ENCODE results near the gene RIPK3.

Gene RIPK3

DNA sequence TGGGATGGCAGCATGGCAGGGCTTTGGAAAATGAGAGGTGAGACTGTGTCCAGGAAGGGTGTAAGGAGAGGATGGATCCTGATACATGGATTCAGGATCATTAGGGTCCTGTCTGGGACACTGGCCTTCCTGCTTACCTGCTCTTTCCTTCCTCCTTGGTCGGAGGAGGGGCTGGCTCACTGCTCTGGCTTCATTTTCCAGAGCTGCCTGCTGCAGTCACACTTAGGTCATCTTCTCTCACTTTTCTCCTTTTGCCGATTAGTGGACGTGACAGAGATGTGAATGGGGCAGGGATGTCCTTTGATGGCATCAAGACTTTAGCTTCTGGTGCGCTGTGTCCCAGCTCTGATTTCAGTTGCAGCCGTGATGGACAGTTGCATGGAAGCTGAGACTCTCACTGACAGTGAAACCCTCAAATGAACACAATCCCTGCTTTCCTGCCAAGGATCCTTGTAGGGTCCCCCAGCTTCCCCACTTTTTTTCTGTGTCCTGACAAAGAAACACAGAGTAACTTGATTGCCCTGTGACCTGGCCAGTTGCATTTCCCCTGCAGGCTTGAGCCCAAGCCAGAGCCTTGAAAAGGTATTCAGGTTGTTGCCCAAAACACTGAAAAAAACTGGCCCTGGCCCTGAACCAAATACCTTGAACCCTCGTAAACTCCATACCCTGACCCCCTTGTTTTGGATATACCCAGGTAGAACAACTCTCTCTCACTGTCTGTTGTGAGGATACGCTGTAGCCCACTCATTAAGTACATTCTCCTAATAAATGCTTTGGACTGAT is 31.3 kb downstream of the RIPK3 start:
- in situ Hi-C loops (cut with MboI; ENCODE audit: low sequenced_read_pairs), result no loop called here

DNA sequence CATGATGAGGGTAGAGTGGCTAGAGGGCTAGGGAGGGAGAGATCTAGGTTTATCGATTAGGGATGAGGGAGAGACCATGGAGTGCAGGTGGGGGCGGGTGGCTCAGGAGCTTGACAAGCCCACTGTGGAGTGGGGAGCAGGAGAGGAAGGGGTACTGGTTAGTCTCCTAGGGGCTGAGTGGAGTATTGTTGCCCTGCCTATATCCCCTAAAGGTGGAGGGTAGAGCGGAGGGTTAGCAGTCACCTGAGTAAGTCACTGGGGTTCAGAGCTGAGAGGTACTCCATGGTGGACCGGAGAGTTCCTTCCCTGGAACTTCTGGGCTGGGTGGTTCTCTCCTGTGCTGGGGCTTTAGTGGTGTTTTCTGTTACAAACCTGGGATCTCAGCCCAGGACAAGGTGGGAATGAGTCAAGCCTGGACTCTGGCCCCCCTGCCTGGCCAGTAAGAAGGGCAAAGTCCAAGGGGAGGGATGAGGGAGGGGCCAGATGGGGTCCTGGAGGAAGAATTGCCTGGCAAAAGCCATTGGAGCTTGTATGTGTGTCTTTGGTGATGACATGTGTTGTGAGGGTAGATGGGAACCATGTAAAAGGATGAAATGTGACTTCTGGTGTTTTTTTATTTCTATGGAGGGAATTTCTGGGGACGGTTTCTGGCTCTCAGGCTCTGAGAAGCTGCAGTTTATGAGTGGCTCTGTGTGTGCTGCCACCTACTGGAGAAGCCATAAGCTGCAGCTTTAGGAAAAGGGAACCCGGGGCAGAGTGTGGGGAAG is 32.0 kb downstream of the RIPK3 start, which contains the start of gene CIDEB:
TSS of gene CIDEB (minus strand) at position 403 of the 767 bp plus-strand sequence. CDS start at position 284, 119 bp downstream.
- in situ Hi-C loops (cut with MboI; ENCODE audit: low sequenced_read_pairs), result no loop called here

DNA sequence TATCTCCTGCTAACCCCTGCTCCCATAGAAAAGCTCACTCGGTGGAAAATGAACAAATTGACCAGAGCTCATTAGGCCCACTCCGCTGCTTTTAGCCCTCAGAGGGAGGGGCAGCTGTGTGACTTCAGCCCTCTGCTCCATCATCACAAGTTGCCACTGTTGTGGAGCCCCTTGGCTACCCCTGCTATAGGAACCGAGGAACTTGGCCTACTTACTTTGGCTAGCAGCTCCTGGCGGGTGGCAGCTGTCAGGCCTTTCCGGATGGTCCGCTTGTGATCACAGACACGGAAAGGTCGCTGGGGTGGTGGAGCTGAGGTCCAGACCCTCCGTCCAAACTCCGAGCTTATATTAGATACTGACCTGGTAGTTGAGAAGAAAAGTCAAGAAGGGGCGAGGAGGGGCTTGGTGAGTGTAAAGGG is 32.6 kb downstream of the RIPK3 start:
- in situ Hi-C loops (cut with MboI; ENCODE audit: low sequenced_read_pairs), result no loop called here

DNA sequence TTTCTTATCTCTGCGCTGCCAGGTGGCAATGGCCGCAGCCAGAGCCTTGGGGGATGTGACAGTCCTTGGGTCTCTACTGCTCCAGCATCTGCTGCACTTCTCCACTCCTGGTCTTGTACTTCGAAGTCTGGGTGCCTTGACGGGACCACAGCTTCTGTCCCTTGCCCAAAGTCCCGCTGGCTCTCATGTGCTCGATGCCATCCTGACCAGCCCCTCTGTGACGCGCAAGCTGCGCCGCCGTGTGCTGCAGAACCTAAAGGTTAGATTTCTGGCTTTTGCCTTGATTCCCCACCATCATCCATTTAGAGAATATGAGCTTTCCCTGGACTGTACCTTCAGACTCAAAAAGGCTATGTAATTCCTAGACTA is 35.8 kb downstream of the RIPK3 start:
- in situ Hi-C loops (cut with MboI; ENCODE audit: low sequenced_read_pairs), result no loop called here

DNA sequence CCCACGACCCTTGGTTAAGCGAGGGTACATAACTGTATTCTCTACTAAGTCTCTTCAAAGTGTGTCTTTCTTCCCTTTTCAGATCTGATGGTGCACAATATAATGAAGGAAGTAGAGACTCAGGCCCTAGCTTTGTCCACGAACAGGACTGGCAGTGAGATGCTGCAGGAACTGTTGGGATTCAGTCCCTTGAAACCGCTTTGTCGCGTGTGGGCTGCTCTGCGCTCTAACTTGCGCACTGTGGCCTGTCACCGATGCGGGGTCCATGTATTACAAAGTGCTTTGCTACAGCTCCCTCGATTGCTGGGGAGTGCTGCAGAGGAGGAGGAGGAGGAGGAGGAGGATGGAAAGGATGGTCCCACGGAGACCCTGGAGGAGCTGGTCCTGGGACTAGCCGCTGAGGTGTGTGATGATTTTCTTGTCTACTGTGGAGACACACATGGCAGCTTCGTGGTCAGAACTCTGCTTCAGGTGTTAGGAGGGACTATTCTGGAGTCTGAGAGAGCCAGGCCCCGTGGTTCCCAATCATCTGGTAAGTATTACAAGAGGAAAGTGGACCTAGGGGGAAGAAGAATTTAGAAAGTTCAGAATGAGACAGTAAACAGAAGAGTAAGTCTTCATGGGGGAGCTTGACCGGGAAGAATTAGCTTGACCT is 39.3 kb downstream of the RIPK3 start:
- in situ Hi-C loops (cut with MboI; ENCODE audit: low sequenced_read_pairs), result no loop called here

DNA sequence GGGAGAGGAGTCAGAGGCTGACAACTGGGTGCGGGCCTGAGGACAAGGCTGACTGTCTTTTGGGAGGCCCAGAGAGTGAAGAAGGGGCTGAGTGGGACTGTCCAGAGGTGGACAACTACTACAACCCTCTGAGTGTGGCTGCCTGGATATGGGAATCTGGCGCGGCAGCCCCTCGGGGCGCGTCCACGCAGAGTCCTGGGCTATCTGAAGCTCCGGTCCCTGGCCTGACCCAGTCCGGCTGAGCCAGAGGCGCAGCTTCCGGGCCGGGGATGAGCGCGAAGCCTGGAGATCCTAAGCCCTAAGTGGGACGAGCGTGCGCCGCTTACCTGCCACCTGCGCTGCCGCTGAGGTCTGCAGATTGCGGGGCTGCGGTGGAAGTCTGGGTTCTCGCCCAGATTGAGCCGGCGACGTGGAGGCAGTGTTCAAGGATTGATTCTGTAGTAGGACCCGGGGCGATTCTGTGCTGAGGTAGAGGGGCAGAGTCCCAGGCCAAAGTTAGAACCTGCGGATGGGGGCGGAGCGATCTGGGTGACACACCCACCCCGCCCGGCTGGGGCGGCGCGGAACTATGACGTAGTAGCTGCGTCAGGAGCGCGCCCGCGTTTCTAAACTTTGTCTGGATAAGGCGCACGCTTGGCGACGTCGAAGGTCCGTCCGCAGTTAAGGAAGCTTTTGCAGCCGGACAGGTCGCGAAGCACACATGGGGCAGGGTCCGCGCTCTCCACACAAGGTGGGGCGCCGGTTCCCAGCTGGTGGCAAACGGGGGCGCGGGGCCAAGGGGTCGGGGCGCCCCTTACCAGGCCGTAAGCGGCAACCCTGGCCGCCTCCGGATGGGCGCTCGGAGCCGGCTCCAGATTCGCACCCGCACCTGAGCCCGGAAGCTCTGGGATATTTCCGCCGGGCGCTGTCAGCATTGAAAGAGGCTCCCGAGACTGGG is 40.3 kb downstream of the RIPK3 start, which contains the start of the genes DHRS1 and NOP9:
TSS of gene DHRS1 (minus strand) at position 526 of the 937 bp plus-strand sequence. CDS start 674 bp downstream, outside the sequence.
TSS of gene NOP9 (plus strand) at position 596 of the 937 bp plus-strand sequence. CDS start at position 701, 105 bp downstream.
- in situ Hi-C loops (cut with MboI; ENCODE audit: low sequenced_read_pairs), result loop anchor here (10.0 kb wide), 1 partner anchor 55 kb away; the partner anchor contains the start of gene TINF2

DNA sequence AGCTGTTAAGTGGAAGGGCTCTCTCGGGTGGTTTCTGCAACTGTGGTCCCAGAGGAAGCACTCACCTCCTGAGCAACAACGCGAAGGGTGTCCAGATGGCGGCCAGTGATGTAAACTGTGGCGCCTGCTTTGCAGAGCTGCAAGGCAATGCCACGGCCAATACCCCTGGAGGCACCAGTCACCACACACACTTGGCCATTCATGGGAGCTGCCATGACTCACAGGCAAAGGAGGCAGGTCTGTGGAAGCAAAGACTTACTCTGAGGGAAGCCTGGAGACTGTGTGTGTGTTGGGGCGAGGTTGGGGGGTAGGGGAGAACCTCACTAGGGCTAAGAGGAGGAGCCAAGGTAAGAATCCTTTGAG is 40.9 kb downstream of the RIPK3 start:
- in situ Hi-C loops (cut with MboI; ENCODE audit: low sequenced_read_pairs), result loop anchor here (10.0 kb wide), 1 partner anchor 54 kb away; the partner anchor contains the start of gene TINF2

DNA sequence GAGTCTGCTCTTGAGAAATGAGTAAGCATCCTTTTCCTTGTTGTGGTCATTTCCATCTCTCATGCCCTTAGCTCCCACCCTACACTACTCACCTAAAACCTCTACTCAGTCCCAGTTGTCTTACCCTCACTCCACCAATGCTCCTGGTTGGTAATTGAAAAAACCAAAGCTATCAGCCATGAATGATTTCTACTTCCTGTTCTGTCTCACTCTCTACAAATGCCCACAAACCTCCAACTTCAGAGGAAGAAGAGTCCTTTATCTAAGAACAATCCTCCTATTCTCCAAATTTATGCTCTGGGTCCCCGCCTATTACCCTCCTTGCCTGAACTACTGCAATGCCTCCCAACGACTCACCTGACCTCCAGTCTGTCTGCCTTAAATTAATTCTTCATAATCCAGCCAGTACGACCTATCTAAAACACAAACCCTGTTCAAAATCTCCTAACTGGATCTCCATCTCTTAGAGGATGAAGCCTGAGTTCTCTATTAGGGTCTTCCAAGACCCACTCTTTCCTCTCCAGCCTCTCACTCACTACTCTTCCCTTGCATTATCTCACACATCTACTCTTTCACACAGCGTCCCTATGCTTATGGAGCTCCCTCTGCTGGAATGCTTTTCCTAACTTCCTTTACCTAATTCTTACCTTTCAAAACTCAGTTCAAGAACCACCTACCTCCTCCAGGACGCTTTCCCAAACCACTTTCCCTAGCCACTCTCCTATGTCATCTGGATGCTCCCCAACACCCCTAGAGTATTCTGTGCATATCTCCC is 42.4 kb downstream of the RIPK3 start:
- in situ Hi-C loops (cut with MboI; ENCODE audit: low sequenced_read_pairs), result loop anchor here (10.0 kb wide), 1 partner anchor 53 kb away; the partner anchor contains the start of gene TINF2

DNA sequence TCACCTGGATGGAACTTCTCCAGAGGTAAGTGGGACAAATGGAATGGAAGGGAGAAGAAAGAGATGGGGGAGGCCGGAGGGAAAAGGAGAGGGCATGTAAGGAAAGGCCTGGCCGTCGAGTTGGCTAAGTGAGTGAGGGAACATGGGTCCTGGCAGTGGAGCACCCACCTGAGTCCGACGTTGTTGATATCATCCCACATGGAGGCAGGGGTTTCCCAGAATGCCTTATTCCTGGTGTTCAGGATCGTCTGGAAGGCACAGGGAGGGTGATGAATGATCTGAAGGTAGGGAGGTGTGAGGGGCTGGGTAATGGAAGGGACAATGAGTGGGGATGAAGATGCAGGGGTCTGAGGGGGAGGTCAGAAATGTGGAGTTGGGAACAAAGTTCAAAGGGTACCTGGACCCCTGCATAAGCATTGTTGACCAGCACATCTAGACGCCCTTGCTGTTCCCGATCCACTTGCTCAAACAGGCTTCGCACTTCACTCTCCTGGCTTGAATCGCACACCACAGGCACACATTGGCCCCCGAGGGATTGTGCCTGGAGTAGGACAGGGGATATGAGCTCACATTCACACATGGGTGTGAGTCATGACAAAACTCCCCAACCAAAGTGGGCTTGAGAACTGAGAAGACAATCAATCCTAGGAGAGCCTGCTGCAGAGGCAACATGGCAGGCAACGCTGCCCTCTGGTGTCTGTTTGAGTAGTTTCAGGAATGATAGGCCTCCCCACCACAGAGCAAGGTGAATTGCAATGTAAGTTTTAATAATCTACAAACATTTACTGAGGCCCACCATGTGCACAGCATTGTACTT is 43.2 kb downstream of the RIPK3 start:
- in situ Hi-C loops (cut with MboI; ENCODE audit: low sequenced_read_pairs), result loop anchor here (10.0 kb wide), 1 partner anchor 52 kb away; the partner anchor contains the start of gene TINF2

DNA sequence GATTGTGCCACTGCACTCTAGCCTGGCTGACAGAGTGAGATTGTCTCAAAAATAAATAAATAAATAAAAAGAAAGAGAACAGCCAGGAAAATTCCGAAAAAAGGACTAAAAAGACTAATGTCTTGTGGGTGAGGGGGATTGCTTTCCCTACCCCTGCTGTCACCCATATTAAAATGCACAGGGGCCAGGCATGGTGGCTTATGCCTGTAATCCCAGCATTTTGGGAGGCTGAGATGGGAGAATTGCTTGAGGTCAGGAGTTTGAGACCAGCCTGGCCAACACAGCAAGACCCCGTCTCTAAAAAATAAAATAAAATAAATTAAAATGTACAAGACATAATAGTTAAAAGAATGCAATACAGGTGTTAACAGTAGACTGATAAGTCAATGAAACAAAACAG is 46.3 kb downstream of the RIPK3 start:
- in situ Hi-C loops (cut with MboI; ENCODE audit: low sequenced_read_pairs), result loop anchor here (10.0 kb wide), 1 partner anchor 49 kb away; the partner anchor contains the start of gene TINF2

DNA sequence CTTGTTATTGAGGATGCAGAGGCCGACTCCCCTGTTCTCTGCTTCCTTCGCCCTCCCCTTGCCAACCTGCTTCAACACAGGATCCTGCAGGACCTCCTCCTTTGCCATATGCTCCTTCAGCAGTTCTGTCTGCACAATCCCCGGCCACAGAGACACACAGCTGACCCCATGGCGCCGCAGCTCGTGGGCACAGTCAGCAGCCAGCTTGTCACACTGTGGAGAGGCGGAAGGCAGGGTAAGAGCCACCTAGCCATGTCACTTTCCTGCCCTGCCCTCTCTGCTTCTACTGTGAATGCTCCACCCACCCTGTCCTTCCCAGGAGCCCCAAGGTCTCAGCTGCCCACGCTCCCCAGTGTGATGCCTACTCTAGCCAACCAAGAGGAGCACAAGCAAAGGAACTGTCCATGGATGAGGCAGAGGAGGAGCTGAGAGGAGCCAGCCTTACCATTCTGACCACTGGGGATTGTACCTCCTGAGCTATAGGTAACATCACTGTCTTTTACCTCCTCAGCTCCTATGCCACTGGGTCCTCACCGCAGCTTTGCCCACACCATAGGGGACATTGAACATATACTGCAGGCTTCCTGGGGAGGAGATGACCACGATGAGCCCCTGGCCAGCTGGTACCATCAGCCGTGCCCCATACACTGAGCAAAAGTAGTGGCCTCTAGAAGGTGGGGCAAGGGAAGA is 47.5 kb downstream of the RIPK3 start:
- in situ Hi-C loops (cut with MboI; ENCODE audit: low sequenced_read_pairs), result loop anchor here (10.0 kb wide), 1 partner anchor 47 kb away; the partner anchor contains the start of gene TINF2

DNA sequence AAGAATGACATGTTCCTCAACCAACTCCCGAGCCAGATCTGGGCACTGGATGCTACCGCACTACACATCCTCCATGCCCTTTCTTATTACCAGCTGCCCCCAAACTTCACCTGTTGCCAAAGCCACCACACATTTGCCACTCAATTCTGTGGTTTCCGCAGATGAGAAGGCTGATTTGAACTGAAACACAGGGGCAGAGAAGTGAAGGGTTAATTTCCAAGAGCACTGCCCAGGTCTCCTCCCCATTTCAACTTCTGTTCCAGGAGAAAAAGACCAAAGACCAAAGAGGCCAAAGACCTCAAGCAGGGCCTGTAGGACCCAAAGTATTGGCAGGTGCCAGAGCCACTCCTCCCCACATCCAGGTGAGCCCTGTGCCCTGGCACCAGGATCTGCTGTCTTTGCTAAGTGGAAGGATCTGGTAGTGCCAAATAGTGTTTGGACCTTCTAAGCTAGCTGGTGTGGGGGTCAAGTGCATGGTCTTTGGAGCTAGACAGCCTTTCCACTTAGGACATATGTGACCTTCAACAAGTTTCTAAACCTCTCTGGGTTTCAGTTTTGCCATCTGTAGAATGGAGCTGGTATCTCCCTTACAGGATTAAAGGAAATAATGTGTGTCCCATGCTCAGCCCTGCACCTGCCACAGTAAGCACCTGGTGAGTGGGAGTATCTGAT is 48.2 kb downstream of the RIPK3 start:
- in situ Hi-C loops (cut with MboI; ENCODE audit: low sequenced_read_pairs), result loop anchor here (10.0 kb wide), 1 partner anchor 47 kb away; the partner anchor contains the start of gene TINF2

DNA sequence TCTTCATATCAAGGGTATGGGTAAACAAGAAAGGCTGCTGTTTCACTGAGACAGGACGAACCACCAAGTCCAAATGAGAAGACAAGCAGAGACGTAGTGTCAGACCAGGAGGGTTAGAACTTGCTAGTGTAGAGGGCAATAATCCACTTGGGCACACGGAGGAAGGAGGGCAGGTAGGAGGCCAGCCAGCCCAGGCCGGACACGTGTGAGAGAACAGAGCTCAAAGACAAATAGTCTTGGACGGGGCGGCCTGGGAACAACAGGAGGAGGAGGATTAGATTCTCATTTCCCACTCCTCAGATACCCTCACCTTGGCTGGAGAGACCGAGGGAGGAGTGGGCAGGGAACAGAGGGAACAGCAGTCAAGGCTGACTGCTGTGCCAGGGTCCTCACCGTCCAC is 49.0 kb downstream of the RIPK3 start:
- in situ Hi-C loops (cut with MboI; ENCODE audit: low sequenced_read_pairs), result loop anchor here (10.0 kb wide), 1 partner anchor 46 kb away; the partner anchor contains the start of gene TINF2

DNA sequence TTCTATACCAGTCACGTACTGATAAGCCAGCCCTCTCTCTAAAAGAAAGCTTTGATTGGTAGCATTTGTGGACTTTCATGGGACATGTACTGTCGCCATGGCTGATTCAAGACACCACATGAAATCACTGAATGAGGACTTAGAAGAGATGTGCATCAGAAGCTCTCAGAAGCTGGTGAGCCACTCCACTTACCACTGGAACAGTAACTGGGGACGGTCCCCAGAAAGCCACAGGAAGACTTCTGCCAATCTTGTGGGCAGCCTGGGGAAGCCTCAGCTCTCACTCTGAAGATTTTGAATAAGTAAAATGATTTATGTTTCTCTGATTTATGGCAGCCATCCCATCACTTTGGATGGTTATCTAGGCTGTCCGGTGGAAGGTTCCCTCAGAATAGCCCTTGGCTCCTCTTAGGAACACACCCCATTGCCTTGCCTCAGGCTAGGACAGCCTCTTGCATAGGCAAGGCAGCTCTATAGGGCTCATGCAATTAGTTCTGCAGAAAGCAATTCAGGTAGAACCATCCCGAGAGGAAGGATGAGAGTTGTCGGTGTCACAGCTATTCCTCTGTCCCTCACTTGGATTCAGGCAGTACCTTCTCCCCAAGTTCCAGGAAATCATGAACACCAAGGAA is 50.0 kb downstream of the RIPK3 start:
- in situ Hi-C loops (cut with MboI; ENCODE audit: low sequenced_read_pairs), result loop anchor here (10.0 kb wide), 1 partner anchor 45 kb away; the partner anchor contains the start of gene TINF2

DNA sequence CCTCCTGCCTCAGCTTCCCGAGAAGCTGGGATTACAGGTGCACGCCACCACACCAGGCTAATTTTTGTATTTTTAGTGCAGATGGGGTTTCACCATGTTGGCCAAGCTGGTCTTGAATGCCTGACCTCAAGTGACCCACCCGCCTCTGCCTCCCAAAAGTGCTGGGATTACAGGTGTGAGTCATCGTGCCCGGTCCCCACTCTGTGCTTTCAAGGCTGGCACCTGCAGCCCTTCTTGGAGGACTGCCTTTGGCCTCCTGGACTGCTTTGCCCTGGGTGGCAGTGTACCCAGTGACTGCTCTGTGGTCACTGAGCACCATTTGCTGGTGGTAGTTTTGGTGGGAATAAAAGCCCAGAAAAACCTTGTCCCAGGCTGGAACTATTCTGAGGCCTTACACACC is 52.8 kb downstream of the RIPK3 start:
- in situ Hi-C loops (cut with MboI; ENCODE audit: low sequenced_read_pairs), result no loop called here

Data from HL-60/S4 treated with phorbol 12-myristate 13-acetate at 8.2 ng/mL for 4 days and 3 days (cell line).